SJCRH30 (cell line): ENCODE data around the gene RTP4. TPM values are rescaled to one million over a fixed set of nuclear protein-coding genes. Genes with fewer than 3 reads are reported as not detected.

Experiments used
- DNase-seq, 2 experiments: peaks; one replicate each; pipeline ENCODE4 v3.0.0-alpha.2; 2015 to 2020
- H3K27ac ChIP-seq: fragments of 250-450 bp; sonication (Bioruptor Pico); 2 replicates; pipeline ENCODE4 v1.5.1; 2020; ENCODE audit warnings: mild to moderate bottlenecking, moderate library complexity
- H3K27me3 ChIP-seq: fragments of 250-450 bp; sonication (Bioruptor Pico); 2 replicates; pipeline ENCODE4 v1.5.1; 2020; ENCODE audit warnings: mild to moderate bottlenecking, moderate library complexity
- H3K36me3 ChIP-seq: fragments of 250-450 bp; sonication (Bioruptor Pico); 2 replicates; pipeline ENCODE4 v1.5.1; 2020; ENCODE audit warnings: mild to moderate bottlenecking, moderate library complexity
- H3K4me1 ChIP-seq: fragments of 250-450 bp; sonication (Bioruptor Pico); 2 replicates; pipeline ENCODE4 v1.5.1; 2020; ENCODE audit warnings: mild to moderate bottlenecking, moderate library complexity
- H3K4me3 ChIP-seq: fragments of 250-450 bp; sonication (Bioruptor Pico); 2 replicates; pipeline ENCODE4 v1.5.1; 2020; ENCODE audit warnings: mild to moderate bottlenecking, moderate library complexity
- H3K9me3 ChIP-seq: fragments of 250-450 bp; sonication (Bioruptor Pico); replicated peaks from 2 replicates; pipeline ENCODE4 v1.5.1; 2020; ENCODE audit warnings: mild to moderate bottlenecking, moderate library complexity
- total RNA-seq: library from RNA; depleted of rRNA; stranded (reverse); fragments of >200 nt; shearing (Covaris generic); gene quantifications from 2 replicates; pipeline ENCODE4 v1.2.3, GENCODE V29; 2014; rRNA removed

Gene RTP4, protein sequence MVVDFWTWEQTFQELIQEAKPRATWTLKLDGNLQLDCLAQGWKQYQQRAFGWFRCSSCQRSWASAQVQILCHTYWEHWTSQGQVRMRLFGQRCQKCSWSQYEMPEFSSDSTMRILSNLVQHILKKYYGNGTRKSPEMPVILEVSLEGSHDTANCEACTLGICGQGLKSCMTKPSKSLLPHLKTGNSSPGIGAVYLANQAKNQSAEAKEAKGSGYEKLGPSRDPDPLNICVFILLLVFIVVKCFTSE
- not detected in 2 replicates for total RNA-seq

DNA sequence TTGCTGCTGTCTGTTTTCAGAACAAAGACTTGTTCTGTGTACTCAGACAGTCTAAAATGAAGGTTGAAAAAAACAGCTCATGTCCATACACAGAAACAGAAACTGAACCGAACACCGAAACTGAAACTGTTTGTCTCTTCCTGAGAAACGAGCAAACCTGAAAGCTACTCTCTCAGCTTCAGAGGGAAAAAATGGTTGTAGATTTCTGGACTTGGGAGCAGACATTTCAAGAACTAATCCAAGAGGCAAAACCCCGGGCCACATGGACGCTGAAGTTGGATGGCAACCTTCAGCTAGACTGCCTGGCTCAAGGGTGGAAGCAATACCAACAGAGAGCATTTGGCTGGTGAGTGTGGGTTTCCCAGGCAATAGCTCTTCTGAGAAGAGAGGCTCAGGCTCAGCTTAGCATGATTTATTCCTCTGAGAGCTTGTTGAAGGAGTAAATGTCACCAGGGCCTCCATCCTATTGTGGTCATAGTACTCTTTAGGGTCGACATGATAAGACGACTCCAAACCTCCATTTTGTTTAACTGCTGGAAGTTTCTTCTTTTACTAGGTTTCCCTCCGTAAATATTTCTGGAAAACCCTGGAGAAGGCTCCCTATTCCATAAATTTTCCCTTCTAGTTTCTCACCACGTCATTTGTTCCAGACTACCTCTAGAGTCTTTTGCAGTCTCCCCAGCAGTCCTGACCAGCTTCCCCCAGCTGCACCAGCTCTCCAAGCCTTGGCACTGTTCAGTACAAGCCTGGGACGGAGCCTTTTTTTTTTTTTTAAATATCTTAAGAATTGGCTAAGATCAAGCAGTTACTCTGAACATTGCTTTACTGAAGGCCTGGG, at the start of gene RTP4:
RTP4 (plus strand) TSS at position 135 of the 838 bp plus-strand sequence; CDS start at position 192, 57 bp downstream.
- no peaks in the 10 kb centered on the region for H3K27me3 ChIP-seq
- H3K4me3 ChIP-seq: no peak within 1 kb of the TSS
- H3K4me1 ChIP-seq: no peaks in the 10 kb centered on the region
- DNase-seq: no peak
- H3K9me3 ChIP-seq: no peaks in the 10 kb centered on the region
- H3K27ac ChIP-seq: no peak within 1 kb of the TSS
- no peaks in the 10 kb centered on the region for H3K36me3 ChIP-seq

DNA sequence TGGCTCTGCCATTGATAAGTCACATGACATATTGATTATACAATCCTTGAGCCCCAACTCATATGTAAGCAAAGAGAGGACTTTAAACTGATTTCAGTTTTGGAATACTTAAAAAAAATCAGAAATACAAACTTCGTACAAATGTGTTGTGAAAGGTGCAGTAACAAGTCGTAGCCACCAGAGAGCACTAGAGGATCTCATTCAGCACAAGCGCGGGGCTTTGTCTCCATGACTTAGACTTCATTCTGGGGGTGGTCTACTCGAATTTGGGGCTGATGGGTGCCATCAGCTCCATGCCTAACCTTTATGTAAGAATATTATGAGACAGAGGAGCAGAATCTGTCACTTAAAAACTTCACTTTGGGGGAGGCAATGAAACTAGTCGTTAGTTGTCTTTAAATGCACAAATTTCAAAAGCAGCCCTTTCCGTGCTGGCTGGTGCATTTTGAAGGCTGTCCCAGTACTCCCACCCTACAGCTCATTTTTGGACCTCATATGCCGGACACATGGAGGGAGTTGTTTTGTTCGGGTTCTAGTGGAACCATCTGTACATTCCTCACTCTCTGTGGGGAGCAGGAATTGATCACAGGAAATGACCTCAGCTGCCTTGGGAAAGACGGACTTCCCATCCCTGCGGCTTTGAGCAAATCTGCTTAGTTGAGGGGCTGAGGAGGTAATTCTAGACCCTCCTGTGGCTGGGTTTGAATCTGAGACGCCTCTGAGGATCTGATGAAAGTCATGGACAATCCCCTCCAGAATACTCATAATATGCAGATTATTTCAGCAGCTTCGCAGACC, 49.2 kb upstream of the RTP4 start:
- H3K36me3 ChIP-seq: no peaks in the 10 kb centered on the region
- H3K27me3 ChIP-seq: no peaks in the 10 kb centered on the region
- H3K9me3 ChIP-seq: no peaks in the 10 kb centered on the region
- no peak overlapping the region for H3K27ac ChIP-seq
- no peak overlapping the region for H3K4me3 ChIP-seq
- peak; percentile 6 to 56 for DNase-seq
- no peaks in the 10 kb centered on the region for H3K4me1 ChIP-seq

DNA sequence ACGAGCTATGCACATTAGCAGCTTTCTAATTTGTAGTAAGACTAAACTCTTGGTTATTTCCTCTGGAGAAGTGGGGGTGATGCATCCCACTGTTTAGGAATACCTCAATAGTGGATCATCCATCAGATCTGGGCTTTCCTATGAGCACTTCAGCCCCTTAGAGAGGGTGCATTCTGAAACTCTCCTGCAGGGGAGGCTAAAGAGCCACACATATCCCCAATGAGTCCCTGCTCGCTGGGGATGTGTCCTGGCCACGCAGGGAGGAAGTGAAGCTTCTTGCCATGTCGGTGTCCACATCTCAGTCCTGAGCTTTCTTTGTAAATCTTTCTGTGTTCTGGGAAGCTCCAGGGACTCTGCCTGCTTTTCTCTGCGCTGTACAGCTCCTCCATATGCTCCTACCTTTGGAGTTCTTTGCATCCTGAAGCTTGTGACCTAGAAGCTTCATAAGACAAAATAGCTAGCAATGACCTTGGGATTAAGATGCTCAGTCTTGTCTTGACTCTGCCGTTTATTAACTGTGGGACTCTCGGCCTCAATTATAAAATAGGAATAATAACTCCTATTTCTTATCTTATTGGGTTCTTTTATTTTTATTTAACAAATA, 48.4 kb upstream of the RTP4 start:
- H3K4me3 ChIP-seq: no peak overlapping the region
- DNase-seq: peak; percentile 8 to 58
- no peaks in the 10 kb centered on the region for H3K27me3 ChIP-seq
- H3K9me3 ChIP-seq: no peaks in the 10 kb centered on the region
- H3K36me3 ChIP-seq: no peaks in the 10 kb centered on the region
- H3K4me1 ChIP-seq: no peaks in the 10 kb centered on the region
- no peak overlapping the region for H3K27ac ChIP-seq

DNA sequence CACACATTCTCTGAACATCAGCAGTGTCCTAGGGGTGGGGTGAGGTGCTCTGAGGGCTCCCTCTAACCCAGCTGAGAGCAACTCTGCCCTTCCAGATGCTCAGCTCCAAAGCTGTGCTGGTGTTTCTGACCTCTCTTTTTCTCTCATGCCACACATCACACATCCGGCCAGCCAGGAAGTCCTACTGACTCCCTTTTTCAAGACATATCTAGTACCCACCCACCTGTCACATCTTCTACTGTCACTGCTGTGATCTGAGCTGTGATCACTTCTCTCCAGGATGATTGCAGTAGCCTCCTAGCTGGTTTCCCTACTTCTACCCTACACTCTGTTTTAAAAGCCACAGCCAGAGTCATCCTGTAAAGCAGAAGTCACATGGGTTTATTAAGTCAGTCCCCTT, 46.4 kb upstream of the RTP4 start:
- Histone ChIP-seq H3K9me3 (no peaks in the 10 kb centered on the region), H3K27me3 (no peaks in the 10 kb centered on the region), H3K27ac (no peak overlapping the region), H3K4me3 (no peak overlapping the region), H3K36me3 (no peaks in the 10 kb centered on the region), H3K4me1 (no peaks in the 10 kb centered on the region)
- no peak for DNase-seq

DNA sequence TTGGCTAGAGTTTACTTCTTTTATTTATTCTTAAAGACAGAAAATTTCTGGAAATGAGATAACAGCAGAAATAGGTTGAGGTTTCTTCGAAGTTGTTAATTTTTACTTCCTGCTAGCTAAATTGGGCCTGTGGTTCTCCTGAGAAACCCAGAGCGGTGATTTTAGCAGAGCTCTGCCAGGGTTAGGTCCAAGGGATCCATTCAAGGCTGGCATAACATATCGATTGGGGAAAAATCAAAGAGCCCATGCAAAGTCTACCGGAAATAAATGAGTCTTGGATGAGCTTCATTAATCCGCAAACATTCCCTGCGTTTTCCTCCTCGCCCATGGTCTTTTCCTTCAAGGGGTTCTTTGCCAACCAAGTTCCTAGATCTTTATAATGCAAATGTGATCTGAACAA, 45.9 kb upstream of the RTP4 start:
- Histone ChIP-seq H3K36me3 (no peaks in the 10 kb centered on the region), H3K4me3 (no peak overlapping the region), H3K27ac (no peak overlapping the region), H3K9me3 (no peaks in the 10 kb centered on the region), H3K4me1 (no peaks in the 10 kb centered on the region), H3K27me3 (no peaks in the 10 kb centered on the region)
- no peak for DNase-seq

GRCh38 chr3:187323091-187323490, 45.1 kb upstream of the RTP4 start:
- no peak for DNase-seq
- no peak overlapping the region for H3K27ac ChIP-seq
- no peaks in the 10 kb centered on the region for H3K36me3 ChIP-seq
- no peaks in the 10 kb centered on the region for H3K9me3 ChIP-seq
- H3K27me3 ChIP-seq: no peaks in the 10 kb centered on the region
- H3K4me3 ChIP-seq: no peak overlapping the region
- no peaks in the 10 kb centered on the region for H3K4me1 ChIP-seq

GRCh38 chr3:187325632-187326031, 42.6 kb upstream of the RTP4 start:
- Histone ChIP-seq H3K4me1 (no peaks in the 10 kb centered on the region), H3K27ac (no peak overlapping the region), H3K4me3 (no peak overlapping the region), H3K9me3 (no peaks in the 10 kb centered on the region), H3K36me3 (no peaks in the 10 kb centered on the region), H3K27me3 (no peaks in the 10 kb centered on the region)
- no peak for DNase-seq

DNA sequence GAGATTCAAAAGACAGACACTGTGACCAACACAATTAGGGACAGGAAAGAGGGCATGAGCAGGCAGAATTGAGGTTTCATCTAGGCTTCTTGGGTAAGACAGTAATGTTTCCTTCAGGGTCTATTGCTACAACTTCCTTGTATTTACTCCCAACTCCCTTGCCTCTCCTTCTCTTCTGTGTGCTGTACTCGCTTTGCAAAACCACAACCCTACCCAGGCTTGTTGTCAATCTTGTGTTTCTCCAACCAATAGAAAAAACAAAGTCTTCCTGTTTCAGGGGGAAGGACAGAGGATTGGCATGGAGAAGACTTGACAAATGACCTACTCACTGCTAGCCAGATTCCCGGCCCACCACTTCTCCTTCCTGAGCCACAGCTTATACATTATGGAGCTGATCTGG, 40.3 kb upstream of the RTP4 start:
- no peaks in the 10 kb centered on the region for H3K27me3 ChIP-seq
- no peaks in the 10 kb centered on the region for H3K9me3 ChIP-seq
- H3K27ac ChIP-seq: no peak overlapping the region
- no peaks in the 10 kb centered on the region for H3K36me3 ChIP-seq
- DNase-seq: no peak
- no peak overlapping the region for H3K4me3 ChIP-seq
- H3K4me1 ChIP-seq: no peaks in the 10 kb centered on the region

DNA sequence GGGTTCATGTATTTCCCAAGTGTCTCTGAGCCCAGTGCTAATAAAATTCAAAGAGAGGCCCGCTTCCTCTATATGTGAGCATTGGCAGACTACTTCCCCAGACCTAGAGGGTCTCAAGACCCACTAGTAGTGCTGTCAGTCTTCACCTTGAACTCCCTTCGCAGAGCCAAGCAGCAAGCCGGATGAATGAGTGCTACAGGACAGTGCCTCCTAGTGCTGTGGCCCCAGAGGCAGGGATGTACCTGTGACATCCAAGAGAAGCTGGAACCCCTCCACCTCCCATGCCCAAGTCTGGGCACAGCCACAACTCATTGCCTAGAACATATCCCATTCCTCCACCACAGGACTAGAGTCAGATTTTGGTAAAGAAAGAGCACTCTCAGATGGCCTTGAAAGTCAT, 39.5 kb upstream of the RTP4 start:
- H3K36me3 ChIP-seq: no peaks in the 10 kb centered on the region
- no peak overlapping the region for H3K27ac ChIP-seq
- H3K27me3 ChIP-seq: no peaks in the 10 kb centered on the region
- no peak for DNase-seq
- H3K9me3 ChIP-seq: no peaks in the 10 kb centered on the region
- no peaks in the 10 kb centered on the region for H3K4me1 ChIP-seq
- no peak overlapping the region for H3K4me3 ChIP-seq

DNA sequence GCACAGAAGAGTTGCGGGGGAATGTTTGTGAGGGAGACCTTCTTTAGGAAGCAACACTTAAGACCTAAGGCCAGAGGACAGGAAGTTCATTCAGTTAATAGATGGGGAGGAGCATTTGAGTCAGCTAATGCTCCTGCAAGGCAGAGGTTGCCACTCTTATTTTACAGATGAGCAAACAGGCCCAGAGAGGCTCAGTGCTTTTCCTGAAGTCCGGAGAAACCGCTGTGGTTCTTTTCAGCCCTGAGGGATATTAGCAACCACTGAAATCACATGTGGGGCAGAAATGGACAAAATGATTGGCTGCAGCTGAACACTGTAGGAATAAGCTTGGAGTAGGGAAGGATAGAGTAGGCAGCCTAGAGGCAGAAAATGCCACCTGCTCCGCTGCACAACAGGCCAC, 33.3 kb upstream of the RTP4 start:
- DNase-seq: no peak
- H3K4me1 ChIP-seq: no peaks in the 10 kb centered on the region
- H3K27me3 ChIP-seq: no peaks in the 10 kb centered on the region
- no peaks in the 10 kb centered on the region for H3K9me3 ChIP-seq
- no peaks in the 10 kb centered on the region for H3K36me3 ChIP-seq
- H3K4me3 ChIP-seq: no peak overlapping the region
- no peak overlapping the region for H3K27ac ChIP-seq

DNA sequence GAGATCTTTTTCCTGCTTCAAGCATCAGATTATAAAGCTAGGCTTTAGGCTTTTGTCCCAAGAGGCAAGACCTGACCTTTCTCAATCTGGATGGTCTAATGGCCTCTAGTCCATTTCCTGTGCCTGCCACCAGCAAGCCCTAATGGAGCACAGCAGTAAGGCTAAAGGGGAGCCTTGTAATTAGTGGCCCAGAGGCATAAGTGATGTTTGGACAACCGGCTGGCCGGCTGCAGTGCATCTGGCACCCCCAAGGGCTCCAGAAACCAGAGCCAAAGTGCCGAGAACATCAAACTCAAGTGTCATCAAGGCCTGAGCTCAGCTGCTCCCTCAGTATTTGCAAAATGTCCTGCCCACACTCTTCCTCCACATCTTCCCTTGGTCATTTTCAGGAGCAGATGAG, 31.9 kb upstream of the RTP4 start:
- Histone ChIP-seq H3K9me3 (no peaks in the 10 kb centered on the region), H3K36me3 (no peaks in the 10 kb centered on the region), H3K27me3 (no peaks in the 10 kb centered on the region), H3K4me3 (no peak overlapping the region), H3K27ac (no peak overlapping the region), H3K4me1 (no peaks in the 10 kb centered on the region)
- no peak for DNase-seq

DNA sequence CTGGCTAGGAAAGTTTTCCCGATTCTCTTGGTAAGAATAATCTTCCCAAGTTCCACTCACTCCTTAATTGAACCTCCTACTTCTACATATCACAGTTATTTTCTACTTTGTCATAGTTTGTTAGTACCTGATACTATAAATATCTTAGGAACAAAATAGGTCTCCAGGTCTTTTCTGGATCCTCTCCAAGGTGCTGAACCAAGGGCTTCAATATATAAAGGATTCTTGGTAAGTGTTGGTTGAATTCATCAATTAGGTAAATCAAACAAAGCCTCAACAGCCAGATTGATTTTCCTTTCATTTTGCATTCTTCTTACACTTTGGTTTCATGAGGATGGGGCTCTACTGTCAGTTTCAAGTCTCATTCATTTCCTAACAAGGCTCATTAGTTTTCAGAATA, 27.6 kb upstream of the RTP4 start:
- Histone ChIP-seq H3K27ac (no peak overlapping the region), H3K27me3 (no peaks in the 10 kb centered on the region), H3K4me3 (no peak overlapping the region), H3K9me3 (no peaks in the 10 kb centered on the region), H3K36me3 (no peaks in the 10 kb centered on the region), H3K4me1 (no peaks in the 10 kb centered on the region)
- no peak for DNase-seq

DNA sequence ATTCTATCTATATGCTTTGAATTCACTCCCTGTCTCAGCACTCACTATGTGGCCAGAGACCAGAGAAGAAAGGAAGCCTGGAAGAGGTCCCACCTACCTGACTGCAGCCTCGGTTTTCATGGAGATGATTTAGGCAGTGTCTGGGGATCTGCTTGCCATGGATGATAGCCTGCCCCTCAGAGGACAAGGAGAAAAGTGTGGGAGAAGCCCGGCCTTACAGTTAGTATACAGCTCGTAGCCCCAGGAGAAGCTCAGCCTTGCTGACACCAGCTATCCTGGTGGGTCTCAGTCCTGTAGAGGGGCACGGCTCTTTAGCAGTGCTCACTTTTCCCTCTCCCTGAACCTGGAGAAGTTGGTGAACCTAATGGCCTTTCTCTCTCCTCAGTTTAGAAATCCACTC, 25.9 kb upstream of the RTP4 start:
- no peak overlapping the region for H3K4me3 ChIP-seq
- no peaks in the 10 kb centered on the region for H3K27me3 ChIP-seq
- H3K27ac ChIP-seq: no peak overlapping the region

DNA sequence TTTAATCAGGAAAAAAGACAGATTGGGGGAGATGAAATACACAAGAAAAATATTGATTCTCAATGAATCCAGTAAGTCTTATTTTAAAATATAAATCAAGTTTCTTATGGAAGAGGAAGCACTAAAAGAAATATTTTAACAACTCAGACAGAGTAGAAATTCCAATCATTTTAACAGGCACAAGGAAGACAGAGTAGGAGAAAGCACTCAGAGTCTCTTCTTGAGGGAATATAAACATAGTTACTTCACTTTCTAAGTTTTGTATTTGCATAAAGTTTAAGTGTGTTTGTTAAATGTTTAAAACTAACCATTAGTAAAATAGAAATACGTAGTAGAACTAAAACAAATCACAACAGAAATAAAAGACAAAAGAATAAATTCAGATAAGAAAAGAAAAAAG, 24.5 kb upstream of the RTP4 start:
- H3K4me1 ChIP-seq: no peaks in the 10 kb centered on the region
- DNase-seq: no peak
- H3K27me3 ChIP-seq: no peaks in the 10 kb centered on the region
- H3K36me3 ChIP-seq: no peaks in the 10 kb centered on the region
- no peak overlapping the region for H3K27ac ChIP-seq
- H3K4me3 ChIP-seq: no peak overlapping the region
- no peaks in the 10 kb centered on the region for H3K9me3 ChIP-seq

More for the DNA sequence above, 25.9 kb upstream of the RTP4 start:
- Histone ChIP-seq H3K36me3 (no peaks in the 10 kb centered on the region), H3K9me3 (no peaks in the 10 kb centered on the region), H3K4me1 (no peaks in the 10 kb centered on the region)
- no peak for DNase-seq
